ENCODE measurements around the gene COX7A2L.

Gene COX7A2L

GRCh38 chr2:42345986-42346385, 15.0 kb downstream of the COX7A2L start:
- TF ChIP-seq FOXP2 (optimal IDR thresholded peaks at IDR 0.05; ENCODE audit: borderline replicate concordance, extremely low read depth, extremely low read length, insufficient read depth) (no peak), SIN3A (IDR thresholded peaks at IDR 0.05; ENCODE audit: borderline replicate concordance, insufficient read depth, low read length) (no peak), TAF1 (IDR thresholded peaks at IDR 0.05; ENCODE audit: borderline replicate concordance, insufficient read depth, low read length) (no peak)

GRCh38 chr2:42342795-42343241, 18.2 kb downstream of the COX7A2L start:
- no peak for TF ChIP-seq POLR2AphosphoS5 (IDR thresholded peaks at IDR 0.05; ENCODE audit: low read depth, low read length)
- TF ChIP-seq FOXP2 (optimal IDR thresholded peaks at IDR 0.05; ENCODE audit: borderline replicate concordance, extremely low read depth, extremely low read length, insufficient read depth): no peak
- no peak for TF ChIP-seq TAF1 (IDR thresholded peaks at IDR 0.05; ENCODE audit: borderline replicate concordance, insufficient read depth, low read length)
- no peak for TF ChIP-seq SIN3A (IDR thresholded peaks at IDR 0.05; ENCODE audit: borderline replicate concordance, insufficient read depth, low read length)
- TF ChIP-seq REST (IDR thresholded peaks at IDR 0.05; ENCODE audit: insufficient read depth in 1 of 2, low read depth in 2 of 2, low read length in 2 of 2): no peak

- no peak for TF ChIP-seq REST (IDR thresholded peaks at IDR 0.05; ENCODE audit: insufficient read depth in 1 of 2, low read depth in 2 of 2, low read length in 2 of 2)
- no peak for TF ChIP-seq POLR2AphosphoS5 (IDR thresholded peaks at IDR 0.05; ENCODE audit: low read depth, low read length)
- TF ChIP-seq FOXP2 (optimal IDR thresholded peaks at IDR 0.05; ENCODE audit: borderline replicate concordance, extremely low read depth, extremely low read length, insufficient read depth): no peak
- TF ChIP-seq SIN3A (IDR thresholded peaks at IDR 0.05; ENCODE audit: borderline replicate concordance, insufficient read depth, low read length): no peak
- no peak for TF ChIP-seq TAF1 (IDR thresholded peaks at IDR 0.05; ENCODE audit: borderline replicate concordance, insufficient read depth, low read length)
Measured at GRCh38 chr2:42342061-42342794, 18.8 kb downstream of the COX7A2L start.

- TF ChIP-seq POLR2AphosphoS5 (IDR thresholded peaks at IDR 0.05; ENCODE audit: low read depth, low read length) (no peak), REST (IDR thresholded peaks at IDR 0.05; ENCODE audit: insufficient read depth in 1 of 2, low read depth in 2 of 2, low read length in 2 of 2) (no peak), FOXP2 (optimal IDR thresholded peaks at IDR 0.05; ENCODE audit: borderline replicate concordance, extremely low read depth, extremely low read length, insufficient read depth) (no peak), TAF1 (IDR thresholded peaks at IDR 0.05; ENCODE audit: borderline replicate concordance, insufficient read depth, low read length) (no peak), SIN3A (IDR thresholded peaks at IDR 0.05; ENCODE audit: borderline replicate concordance, insufficient read depth, low read length) (no peak)
Measured at GRCh38 chr2:42340938-42341636, 19.9 kb downstream of the COX7A2L start.

- TF ChIP-seq TAF1 (IDR thresholded peaks at IDR 0.05; ENCODE audit: borderline replicate concordance, insufficient read depth, low read length) (no peak), REST (IDR thresholded peaks at IDR 0.05; ENCODE audit: insufficient read depth in 1 of 2, low read depth in 2 of 2, low read length in 2 of 2) (no peak), SIN3A (IDR thresholded peaks at IDR 0.05; ENCODE audit: borderline replicate concordance, insufficient read depth, low read length) (no peak), FOXP2 (optimal IDR thresholded peaks at IDR 0.05; ENCODE audit: borderline replicate concordance, extremely low read depth, extremely low read length, insufficient read depth) (no peak), POLR2AphosphoS5 (IDR thresholded peaks at IDR 0.05; ENCODE audit: low read depth, low read length) (no peak)
Measured at GRCh38 chr2:42340045-42340937, 20.7 kb downstream of the COX7A2L start.
